NCI-H226 (cell line): Measurements from ENCODE around the gene SDK1.

Experiments used
- DNase-seq: peaks from one replicate; pipeline ENCODE4 v3.0.0-alpha.2; 2015

SDK1 gene

DNA sequence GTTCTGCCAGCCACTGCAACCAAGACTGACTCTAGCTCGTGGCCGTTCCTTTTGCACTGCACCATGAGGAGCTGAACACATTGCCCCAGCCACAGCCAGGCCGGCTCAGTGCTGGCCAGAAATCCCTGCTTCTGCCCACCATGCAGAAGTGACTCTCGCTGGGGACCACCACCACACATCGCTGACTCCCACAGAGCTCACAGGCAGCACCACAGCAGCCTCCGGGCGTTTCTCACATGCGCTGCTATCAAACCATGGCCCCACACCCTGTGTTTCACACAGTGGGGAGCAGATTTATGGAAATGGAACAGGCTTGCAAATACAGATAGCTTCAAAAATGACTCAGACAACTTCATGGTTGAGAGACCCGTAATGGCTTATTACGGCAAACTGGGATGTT, 15.4 kb upstream of the SDK1 start:
- DNase-seq: no peak

DNA sequence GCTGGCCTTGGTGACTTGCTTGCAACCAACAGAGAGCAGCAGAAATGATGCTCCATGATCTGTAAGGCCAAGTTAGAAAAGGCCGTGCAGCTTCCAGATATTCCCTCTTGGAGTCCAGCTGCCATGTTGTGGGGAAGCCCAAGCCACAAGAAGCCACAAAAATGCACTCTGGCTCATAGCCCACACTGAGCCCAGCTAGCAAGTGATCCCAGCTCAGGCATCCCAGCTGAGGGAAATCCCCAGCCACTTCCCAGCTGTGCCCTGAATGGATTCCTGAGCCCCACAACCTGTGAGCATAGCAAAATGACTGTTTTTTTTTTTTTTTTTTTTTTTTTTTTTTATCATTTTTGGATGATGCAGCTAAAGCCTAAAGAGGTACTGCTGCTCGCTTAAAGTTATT, 11.1 kb upstream of the SDK1 start:
- peak; percentile 83 for DNase-seq

GRCh38 chr7:3292694-3293093, 8.4 kb upstream of the SDK1 start:
- DNase-seq: no peak

- no peak for DNase-seq
Observed at GRCh38 chr7:3294432-3295100, 6.5 kb upstream of the SDK1 start.

GRCh38 chr7:3297105-3297819, 3.8 kb upstream of the SDK1 start:
- no peak for DNase-seq

DNA sequence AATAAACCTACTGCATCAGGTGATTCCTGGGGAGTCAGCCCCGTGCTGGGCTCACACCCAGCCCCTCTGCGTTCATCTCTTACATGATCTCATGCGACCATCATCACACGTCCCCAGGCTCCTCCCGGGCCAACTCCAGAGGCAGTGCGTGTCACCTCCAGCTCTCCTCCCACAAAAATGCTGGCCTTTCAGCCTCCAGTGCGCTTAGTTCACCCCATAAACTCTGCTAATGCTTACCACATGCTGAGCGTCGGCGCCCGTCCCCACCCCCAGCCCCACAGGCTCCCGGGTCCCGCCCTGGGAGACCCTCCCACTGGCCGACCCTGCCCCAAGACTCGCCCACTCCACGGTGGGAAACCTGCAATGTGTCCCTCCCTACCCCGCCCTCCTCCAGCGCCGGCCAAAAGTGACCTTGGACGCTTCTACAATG, 816 bp upstream of the SDK1 start:
- DNase-seq: no peak

GRCh38 chr7:3301449-3301731, 338 bp downstream of the SDK1 start:
- DNase-seq: no peak

- peak; percentile 40 for DNase-seq
Observed at GRCh38 chr7:3301831-3302618, 973 bp downstream of the SDK1 start.

GRCh38 chr7:3302681-3303320, 1.7 kb downstream of the SDK1 start:
- no peak for DNase-seq

DNA sequence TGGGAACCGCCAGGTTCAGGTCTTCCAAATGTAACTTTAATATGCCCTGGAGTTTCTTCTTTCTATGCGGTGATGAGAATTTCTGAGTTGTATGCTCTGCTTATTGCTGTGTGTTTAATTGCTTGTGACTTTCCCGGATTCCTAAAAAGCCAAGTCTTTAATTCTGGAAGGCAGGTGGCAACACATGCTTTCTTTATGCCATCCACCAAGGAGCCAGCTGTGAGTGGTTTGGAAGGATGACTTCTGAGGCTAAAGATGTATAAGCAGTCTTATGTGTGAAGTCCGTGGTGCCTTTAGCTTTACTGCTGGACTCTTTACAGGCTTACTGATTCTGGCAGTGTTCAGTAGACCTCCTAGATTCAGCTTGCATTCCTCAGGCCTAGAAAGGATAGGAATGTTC, 3.1 kb downstream of the SDK1 start:
- DNase-seq: no peak

GRCh38 chr7:3307435-3307834, 6.4 kb downstream of the SDK1 start:
- DNase-seq: no peak

GRCh38 chr7:3309140-3309539, 8.1 kb downstream of the SDK1 start:
- peak; percentile 67 for DNase-seq

- DNase-seq: no peak
Observed at GRCh38 chr7:3309956-3310355, 8.9 kb downstream of the SDK1 start.

GRCh38 chr7:3310884-3311283, 9.8 kb downstream of the SDK1 start:
- peak; percentile 69 for DNase-seq

- DNase-seq: no peak
Observed at GRCh38 chr7:3312583-3312982, 11.5 kb downstream of the SDK1 start.

DNA sequence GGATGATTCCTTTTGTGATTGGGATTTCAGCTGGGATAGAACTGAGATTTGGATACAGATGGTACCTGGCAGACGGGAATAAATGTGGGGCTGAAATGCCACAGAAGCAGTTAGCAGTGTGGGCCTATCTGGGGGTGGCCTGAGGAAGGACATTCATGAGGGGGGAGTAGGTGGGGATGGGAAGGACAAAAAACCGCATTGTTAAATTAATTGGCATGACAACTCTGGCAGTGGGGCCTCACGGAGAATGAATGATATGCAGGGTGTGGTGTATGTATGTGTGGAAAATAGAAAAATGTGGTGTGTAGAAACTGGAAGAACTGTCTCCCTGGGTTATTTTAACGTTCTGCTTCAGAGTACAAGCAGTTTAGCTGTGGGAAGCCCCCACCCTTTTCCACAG, 17.8 kb downstream of the SDK1 start:
- no peak for DNase-seq

DNA sequence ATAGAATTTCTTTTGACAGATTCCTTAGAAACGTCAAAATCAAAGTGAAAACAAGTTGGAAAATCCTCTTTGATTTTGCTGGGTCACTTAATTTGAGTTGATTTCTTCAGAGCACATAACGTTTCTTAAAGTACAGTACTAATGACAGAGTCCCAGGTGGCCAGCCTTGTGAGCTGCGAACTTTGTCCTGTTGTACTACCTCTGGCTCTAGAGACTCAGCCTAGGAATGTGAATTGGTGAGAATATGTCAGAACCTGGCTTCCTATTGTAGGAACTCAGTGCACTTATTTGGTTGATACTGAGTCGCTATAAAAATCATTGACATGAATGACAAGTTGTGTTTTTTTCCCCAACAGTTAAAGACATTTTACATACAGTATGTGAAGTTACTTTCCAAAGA, 20.2 kb downstream of the SDK1 start:
- DNase-seq: no peak

- no peak for DNase-seq
Observed at GRCh38 chr7:3321745-3322144, 20.7 kb downstream of the SDK1 start.

- DNase-seq: no peak
Observed at GRCh38 chr7:3326246-3326645, 25.2 kb downstream of the SDK1 start.

DNA sequence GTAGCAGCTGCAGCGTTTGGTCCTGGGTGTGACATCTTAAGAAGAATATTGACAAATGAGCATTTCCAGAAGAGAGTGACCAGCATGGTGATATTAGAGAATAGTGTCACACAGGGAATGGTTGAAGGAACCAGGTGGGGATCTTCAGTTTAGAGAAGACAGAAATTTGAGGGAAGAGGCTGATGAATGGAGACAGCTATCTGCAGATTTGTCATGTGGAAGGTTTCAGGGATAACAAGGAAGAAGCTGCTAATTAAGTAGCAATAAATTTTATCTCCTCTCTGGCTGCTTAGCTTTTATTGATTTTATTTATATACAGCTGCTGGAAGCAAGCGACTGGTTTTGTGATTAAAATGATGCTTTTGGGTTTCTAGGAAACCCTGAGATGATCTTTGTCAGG, 26.0 kb downstream of the SDK1 start:
- DNase-seq: no peak

- DNase-seq: no peak
Observed at GRCh38 chr7:3327655-3328054, 26.6 kb downstream of the SDK1 start.

DNA sequence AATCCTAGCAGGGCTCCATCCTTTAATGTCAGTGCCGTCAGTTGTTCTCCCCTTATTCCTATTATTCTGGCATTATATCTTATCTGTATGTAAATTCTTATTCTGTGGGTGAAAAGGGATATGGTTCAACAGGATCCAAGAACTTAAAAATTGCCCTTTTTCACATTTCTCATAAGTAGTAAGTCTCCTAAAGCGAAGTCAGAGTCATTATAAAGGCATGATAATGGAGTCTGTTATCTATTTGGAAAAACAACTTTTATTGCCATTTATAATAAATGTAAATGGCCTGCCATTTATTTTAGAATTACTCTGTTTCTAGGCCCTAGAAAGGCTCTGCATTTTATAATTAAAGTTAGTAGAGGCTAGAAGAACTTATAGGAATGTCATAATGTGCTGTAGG, 31.3 kb downstream of the SDK1 start:
- DNase-seq: no peak

- DNase-seq: no peak
Observed at GRCh38 chr7:3333861-3334260, 32.8 kb downstream of the SDK1 start.
